Measurements from ENCODE around the gene CERKL.

CERKL gene

GRCh38 chr2:181520253-181520652, 136.7 kb downstream of the CERKL start:
- no peak for DNase-seq (ENCODE audit: low read depth in 2 of 2)

- DNase-seq (ENCODE audit: low read depth in 2 of 2) = no peak
These were observed 139.1 kb downstream of the CERKL start for GRCh38 chr2:181517685-181518301.

GRCh38 chr2:181516992-181517391, 139.9 kb downstream of the CERKL start:
- DNase-seq (ENCODE audit: low read depth in 2 of 2) = no peak

- DNase-seq (ENCODE audit: low read depth in 2 of 2) = no peak
These were observed 141.2 kb downstream of the CERKL start for GRCh38 chr2:181515719-181516118.

GRCh38 chr2:181500201-181500600, 156.7 kb downstream of the CERKL start:
- no peak for DNase-seq (ENCODE audit: low read depth in 2 of 2)

GRCh38 chr2:181499231-181499630, 157.7 kb downstream of the CERKL start:
- DNase-seq (ENCODE audit: low read depth in 2 of 2) = no peak
